HepG2 (cell line): ENCODE measurements around the gene ZBTB7A. TPM values are rescaled to one million over a fixed set of nuclear protein-coding genes. Genes with fewer than 3 reads are reported as not detected.

ENCODE experiments used
- ATAC-seq: fragments of 200-7000 bp; cut with Tn5 transposase; 3 replicates; pipeline ENCODE4 v1.9.1; 2020; ENCODE audit warnings: mild to moderate bottlenecking, moderate library complexity
- BruUV-seq: library from RNA; stranded (reverse); fragments of 400-500 nt; replicated peaks from 2 replicates; lab custom pipeline; 2021; lab: Mats Ljungman, UMichigan
- CTCF ChIA-PET: fragments of 300-600 bp; formaldehyde crosslinking; extraction: SDS; loops from one replicate; lab custom pipeline; 2021; ENCODE audit warnings: low total read pairs, inconsistent platforms, low intra/inter-chr PET ratio; lab: Yijun Ruan, JAX
- POLR2A ChIA-PET: fragments of 350-600 bp; sonication (Branson Sonifier 250); formaldehyde crosslinking; loops from one replicate; lab custom pipeline; 2020; ENCODE audit warnings: antibody characterized with exemption, inconsistent platforms; lab: Yijun Ruan, JAX
- DNase-seq: peaks from one replicate; pipeline ENCODE4 v3.0.0-alpha.2; 2015; ENCODE audit warnings: low spot score
- FAIRE-seq: peaks from 3 replicates; lab custom pipeline; 2011; peaks lifted over from hg19 to GRCh38; lab: Jason Lieb, UNC
- H2AFZ ChIP-seq: one replicate; pipeline ENCODE4 v1.6.1; 2011; ENCODE audit warnings: low read length, inconsistent platforms
- H3K27ac ChIP-seq: fragments of 300-600 bp; 3 replicates; pipeline ENCODE4 v1.8.0; 2011; ENCODE audit warnings: mixed run types, mild to moderate bottlenecking, mixed read lengths, low read length, inconsistent platforms; ENCODE audit not compliant: insufficient read depth; ENCODE audit errors: extremely low read length
- H3K27me3 ChIP-seq, 2 experiments: fragments of 200-600 bp in 1 of 2; 2 replicates in 1 of 2; 3 replicates in 1 of 2; pipeline versions ENCODE4 v1.6.0 to v1.8.0; 2011; ENCODE audit warnings: low read length in 2 of 2, mild to moderate bottlenecking in 2 of 2, moderate library complexity in 2 of 2, inconsistent platforms in 1 of 2; ENCODE audit not compliant: insufficient read depth in 2 of 2, control insufficient read depth in 1 of 2
- H3K36me3 ChIP-seq, 2 experiments: fragments of 200-600 bp in 1 of 2; replicated peaks in 1 of 2; 2 replicates in 1 of 2; 3 replicates in 1 of 2; pipeline versions ENCODE4 v1.5.1 to v1.8.0; 2011; ENCODE audit warnings: low read length in 2 of 2, inconsistent platforms in 1 of 2; ENCODE audit not compliant: insufficient read depth in 2 of 2, control insufficient read depth in 1 of 2
- H3K4me1 ChIP-seq: 2 replicates; pipeline ENCODE4 v1.5.1; 2012; ENCODE audit warnings: low read length, inconsistent platforms; ENCODE audit not compliant: insufficient read depth
- H3K4me2 ChIP-seq: 2 replicates; pipeline ENCODE4 v1.6.0; 2011; ENCODE audit warnings: low read depth, low read length, inconsistent platforms
- H3K4me3 ChIP-seq, 3 experiments: fragments of 200-600 bp in 1 of 3; sonication (generic), shearing (Covaris generic) in 1 of 3; replicated peaks in 1 of 3; 2 replicates each; pipeline ENCODE4 v1.5.1; 2011 to 2016; ENCODE audit warnings: low read length in 3 of 3, inconsistent platforms in 2 of 3, low read depth in 2 of 3, mild to moderate bottlenecking in 2 of 3, control low read depth in 1 of 3, mixed read lengths in 1 of 3; ENCODE audit not compliant: insufficient read depth in 1 of 3
- H3K79me2 ChIP-seq: one replicate; pipeline ENCODE4 v1.6.1; 2011; ENCODE audit warnings: low read length, inconsistent platforms; ENCODE audit not compliant: insufficient read depth
- H3K9ac ChIP-seq: 2 replicates; pipeline ENCODE4 v1.6.0; 2011; ENCODE audit warnings: mild to moderate bottlenecking, low read depth, low read length, inconsistent platforms; ENCODE audit not compliant: insufficient read depth
- H3K9me3 ChIP-seq: 2 replicates; pipeline ENCODE4 v1.5.1; 2012; ENCODE audit warnings: mild to moderate bottlenecking, low read length
- H4K20me1 ChIP-seq: 2 replicates; pipeline ENCODE4 v1.6.0; 2011; ENCODE audit warnings: inconsistent platforms, mild to moderate bottlenecking, low read length, moderate library complexity; ENCODE audit not compliant: insufficient read depth
- ATF7 ChIP-seq, 2 experiments: fragments of 450-650 bp in 1 of 2; sonication (generic) in 1 of 2; formaldehyde crosslinking in 1 of 2; IDR thresholded peaks; 2 replicates each; pipeline versions ENCODE4 v1.4.0 to v1.6.1; 2016 to 2020; ENCODE audit warnings: antibody characterized with exemption in 1 of 2, mild to moderate bottlenecking in 1 of 2, missing genetic modification reagents in 1 of 2
- KLF12 ChIP-seq: sonication (generic); formaldehyde crosslinking; IDR thresholded peaks from 2 replicates; pipeline ENCODE4 v1.4.0; 2020; ENCODE audit warnings: missing genetic modification reagents, borderline replicate concordance
- SMYD3 ChIP-seq: sonication (generic); formaldehyde crosslinking; IDR thresholded peaks from 2 replicates; pipeline ENCODE4 v1.8.1; 2023; ENCODE audit warnings: mild to moderate bottlenecking, missing genetic modification reagents
- TOE1 ChIP-seq: sonication (generic); formaldehyde crosslinking; IDR thresholded peaks from 2 replicates; pipeline ENCODE4 v1.4.0; 2020; ENCODE audit warnings: mild to moderate bottlenecking, missing genetic modification reagents
- ZFP90 ChIP-seq: sonication (generic); formaldehyde crosslinking; IDR thresholded peaks from 2 replicates; pipeline ENCODE4 v1.8.0; 2022; ENCODE audit warnings: missing genetic modification reagents, mild to moderate bottlenecking, inconsistent platforms, borderline replicate concordance
- ZNF24 ChIP-seq: fragments of 450-650 bp; IDR thresholded peaks from 2 replicates; pipeline ENCODE4 v1.6.1; 2017; ENCODE audit warnings: antibody characterized with exemption, mild to moderate bottlenecking
- ZNF354B ChIP-seq: sonication (generic); formaldehyde crosslinking; IDR thresholded peaks from 2 replicates; pipeline ENCODE4 v1.8.0; 2022; ENCODE audit warnings: mild to moderate bottlenecking, missing genetic modification reagents
- ZNF431 ChIP-seq: sonication (generic); formaldehyde crosslinking; IDR thresholded peaks from 2 replicates; pipeline ENCODE4 v1.9.0; 2022; ENCODE audit warnings: missing genetic modification reagents, low read depth, mild to moderate bottlenecking, borderline replicate concordance
- ZNF879 ChIP-seq: sonication (generic); formaldehyde crosslinking; IDR thresholded peaks from 2 replicates; pipeline ENCODE4 v1.8.1; 2023; ENCODE audit warnings: missing genetic modification reagents
- WGBS: methylation state at CpG from one replicate; pipeline ENCODE4 v1.1.6; 2017; ENCODE audit warnings: low lambda C conversion rate; 5-methylcytosine and 5-hydroxymethylcytosine counted together
- in situ Hi-C: cut with HindIII; loops from 2 replicates; pipeline ENCODE4 v1.10.0; 2017; ENCODE audit warnings: low pct_unique_long_range_greater_than_20kb; ENCODE audit not compliant: extremely low pct_ligation_motif_present
- intact Hi-C: fragments of 100-400 bp; cut with micrococcal nuclease; formaldehyde crosslinking; loops from one replicate; pipeline ENCODE4 v1.10.0; 2022; ENCODE audit not compliant: unreplicated experiment
- polyA plus RNA-seq, 8 experiments: library from polyadenylated mRNA; depleted of rRNA in 3 of 8; stranded (reverse) in 7 of 8; unstranded in 1 of 8; fragments of >200 nt; fragmentation: Illumina TruSeq in 4 of 8; extraction: Trizol in 4 of 8; gene quantifications; 2 replicates each; pipeline versions ENCODE4 v1.2.1 to v1.2.3, GENCODE V29; 2011 to 2016; ENCODE audit warnings: low read depth in 4 of 8, missing spikeins in 1 of 8, mixed read lengths in 1 of 8; ENCODE audit not compliant: insufficient read depth in 1 of 8
- total RNA-seq, 5 experiments: library from RNA; depleted of rRNA; stranded (reverse); fragments of >200 nt; fragmentation: Illumina TruSeq; extraction: Trizol; gene quantifications; 2 replicates each; pipeline ENCODE4 v1.2.3, GENCODE V29; 2016; ENCODE audit warnings: low read depth in 1 of 5

The ZBTB7A gene
- total and polyA plus RNA-seq, 2 of the 13 experiments (the other 11 are each of a cell fraction or from before 2014, with no cell fraction given): 3.6 to 4.0 TPM

GRCh38 chr19:4025317-4025716 is 41.4 kb downstream of the ZBTB7A start:
- ChIA-PET CTCF (no interaction called here), POLR2A (no interaction called here)
- H3K9me3 ChIP-seq: no peaks in the 10 kb centered on the region
- H4K20me1 ChIP-seq: no peaks in the 10 kb centered on the region
- no peak overlapping the region for H3K4me2 ChIP-seq
- intact Hi-C loops: no loop called here
- no peak for DNase-seq
- H3K4me1 ChIP-seq: no peaks in the 10 kb centered on the region
- no peaks in the 10 kb centered on the region for H3K27me3 ChIP-seq
- H3K79me2 ChIP-seq: peaks cover 6% of the 10 kb centered on the region
- no TSS peak for BruUV-seq
- peaks cover 10 to 31% of the 10 kb centered on the region in 2 experiments; a peak in 4 of 5 replicates for H3K36me3 ChIP-seq
- ATAC-seq: no peak
- no peak overlapping the region for H3K27ac ChIP-seq
- H2AFZ ChIP-seq: no peak overlapping the region
- in situ Hi-C loops: no loop called here
- FAIRE-seq: no peak
- TF ChIP-seq ATF7 (IDR thresholded peaks at IDR 0.05) (no peak), ATF7 (CRISPR knock-in tag; IDR thresholded peaks at IDR 0.05) (no peak), TOE1 (CRISPR knock-in tag) (no peak), KLF12 (CRISPR knock-in tag) (no peak), ZNF24 (no peak), ZNF879 (CRISPR knock-in tag) (no peak), ZFP90 (CRISPR knock-in tag) (no peak), ZNF431 (CRISPR knock-in tag) (no peak), ZNF354B (CRISPR knock-in tag) (no peak), SMYD3 (CRISPR knock-in tag) (no peak)
- H3K4me3 ChIP-seq: no peak overlapping the region
- WGBS: 74% methylated on average over 7 of the region's 11 CpGs
- no peak overlapping the region for H3K9ac ChIP-seq
